B cell (primary cell): ENCODE results near the gene SLC9A9.

Experiments used
- CTCF ChIP-seq: fragments of 200-600 bp; IDR thresholded peaks from one replicate; pipeline ENCODE4 v1.8.0; 2022; ENCODE audit warnings: antibody characterized with exemption, mild to moderate bottlenecking
- EZH2 ChIP-seq: IDR thresholded peaks from 2 replicates; pipeline ENCODE4 v1.6.1; 2012; ENCODE audit warnings: borderline replicate concordance, low read depth, mild to moderate bottlenecking, moderate library complexity, low read length; ENCODE audit not compliant: insufficient read depth, poor library complexity, severe bottlenecking

GRCh38 chr3:143812481-143812880 lies 35.8 kb downstream of the SLC9A9 start:
- TF ChIP-seq CTCF: no peak
- TF ChIP-seq EZH2: no peak
